ENCODE results near the gene TMEM98.

- TF ChIP-seq CTCF (IDR thresholded peaks at IDR 0.05; ENCODE audit: borderline replicate concordance, extremely low read depth, low read length, poor library complexity, severe bottlenecking) = no peak
- no peak for TF ChIP-seq EZH2 (IDR thresholded peaks at IDR 0.05; ENCODE audit: borderline replicate concordance, low read depth, low read length, severe bottlenecking)
These were observed 48.2 kb downstream of the TMEM98 start for GRCh38 chr17:32976131-32976530.

Data from DND-41 (cell line).